Breast epithelium (tissue), 3 donors: ENCODE data around the gene CLMN.

ENCODE experiments used
- CTCF ChIP-seq, 3 donors: fragments of 450-650 bp; IDR thresholded peaks; one replicate each; pipeline ENCODE4 v1.5.1; 2016 to 2017; ENCODE audit warnings: antibody characterized with exemption in 3 of 3, mild to moderate bottlenecking in 3 of 3, moderate library complexity in 3 of 3
- POLR2A ChIP-seq: fragments of 450-650 bp; IDR thresholded peaks from one replicate; pipeline ENCODE4 v1.6.1; 2016; ENCODE audit warnings: antibody characterized with exemption, mild to moderate bottlenecking, moderate library complexity
- POLR2AphosphoS5 ChIP-seq, 3 donors: sonication (generic); formaldehyde crosslinking; IDR thresholded peaks; one replicate each; pipeline ENCODE4 v1.6.1; 2017; ENCODE audit warnings: antibody characterized with exemption in 3 of 3

DNA sequence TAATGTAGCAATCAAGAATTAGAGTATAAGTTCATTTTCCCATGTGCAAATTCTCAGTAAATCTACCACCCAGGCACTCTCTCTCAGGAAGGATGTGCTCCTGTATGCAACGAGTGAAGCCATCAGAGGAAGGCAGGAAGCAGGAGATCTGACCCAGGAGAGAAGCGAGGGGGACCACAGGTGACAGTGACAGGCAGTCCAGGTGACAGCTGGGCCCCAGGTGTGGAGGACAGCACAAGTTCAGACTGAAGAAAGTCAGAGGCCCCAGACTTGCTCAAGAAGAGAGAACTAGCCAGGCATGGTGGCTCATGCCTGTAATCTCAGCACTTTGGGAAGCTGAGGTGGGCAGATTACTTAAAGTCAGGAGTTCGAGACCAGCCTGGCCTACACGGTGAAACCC, 13.8 kb downstream of the CLMN start:
- TF ChIP-seq CTCF (IDR thresholded peaks at IDR 0.05): no peak
- no peak for TF ChIP-seq POLR2A
- no peak for TF ChIP-seq POLR2AphosphoS5 (IDR thresholded peaks at IDR 0.05)
